ENCODE results near the gene PLEKHA1.

- no peak for TF ChIP-seq CTCF (IDR thresholded peaks at IDR 0.05; ENCODE audit: extremely low read depth in 1 of 2, insufficient read depth in 1 of 2, low read depth in 1 of 2, low read length in 2 of 2)
- no peak for TF ChIP-seq POLR2A (IDR thresholded peaks at IDR 0.05; ENCODE audit: low read depth, low read length)
- no peak for TF ChIP-seq MYC (IDR thresholded peaks at IDR 0.05; ENCODE audit: low read depth, low read length)
- no peak for TF ChIP-seq EZH2 (IDR thresholded peaks at IDR 0.05; ENCODE audit: borderline replicate concordance, low read depth, low read length, severe bottlenecking)
Measured at GRCh38 chr10:122455376-122456079, 81.0 kb downstream of the PLEKHA1 start.
